GM18951 (cell line): ENCODE results near the gene EVC.

Experiments
- POLR2A ChIP-seq: IDR thresholded peaks from 4 replicates; pipeline ENCODE4 v1.6.1; 2011; ENCODE audit warnings: mild to moderate bottlenecking; ENCODE audit not compliant: insufficient read length, insufficient read depth; ENCODE audit errors: extremely low read depth
- in situ Hi-C: fragments of 300-500 bp; cut with MboI; formaldehyde crosslinking; loops from one replicate; pipeline ENCODE4 v1.12.0; 2022; ENCODE audit warnings: low sequenced_read_pairs, mixed read lengths, inconsistent platforms; ENCODE audit not compliant: unreplicated experiment

EVC gene

GRCh38 chr4:5703831-5704230 lies 7.2 kb upstream of the EVC start:
- TF ChIP-seq POLR2A, result no peak
- in situ Hi-C loops, result no loop called here

DNA sequence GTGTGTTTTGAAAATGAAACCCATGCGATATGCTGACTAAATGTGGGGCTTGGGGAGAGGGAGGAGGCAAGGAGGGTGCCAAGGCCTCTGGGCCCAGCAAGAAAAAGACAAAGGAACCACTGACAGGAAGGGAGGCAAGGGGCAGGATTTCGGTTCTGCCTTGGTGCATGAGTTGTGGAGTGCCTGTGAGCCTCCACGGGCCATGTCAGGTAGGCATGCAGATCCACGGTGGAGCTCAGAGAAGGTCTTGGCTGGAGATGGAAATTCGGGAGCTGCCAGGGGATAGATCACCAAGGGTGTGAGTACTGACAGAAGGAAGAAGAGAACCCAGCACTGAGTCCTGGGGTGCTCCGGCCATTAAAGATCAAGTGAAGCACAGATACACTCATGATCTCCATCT lies 6.7 kb upstream of the EVC start:
- no peak for TF ChIP-seq POLR2A
- in situ Hi-C loops, result no loop called here

GRCh38 chr4:5705647-5706320 lies 5.2 kb upstream of the EVC start:
- in situ Hi-C loops, result no loop called here
- no peak for TF ChIP-seq POLR2A

DNA sequence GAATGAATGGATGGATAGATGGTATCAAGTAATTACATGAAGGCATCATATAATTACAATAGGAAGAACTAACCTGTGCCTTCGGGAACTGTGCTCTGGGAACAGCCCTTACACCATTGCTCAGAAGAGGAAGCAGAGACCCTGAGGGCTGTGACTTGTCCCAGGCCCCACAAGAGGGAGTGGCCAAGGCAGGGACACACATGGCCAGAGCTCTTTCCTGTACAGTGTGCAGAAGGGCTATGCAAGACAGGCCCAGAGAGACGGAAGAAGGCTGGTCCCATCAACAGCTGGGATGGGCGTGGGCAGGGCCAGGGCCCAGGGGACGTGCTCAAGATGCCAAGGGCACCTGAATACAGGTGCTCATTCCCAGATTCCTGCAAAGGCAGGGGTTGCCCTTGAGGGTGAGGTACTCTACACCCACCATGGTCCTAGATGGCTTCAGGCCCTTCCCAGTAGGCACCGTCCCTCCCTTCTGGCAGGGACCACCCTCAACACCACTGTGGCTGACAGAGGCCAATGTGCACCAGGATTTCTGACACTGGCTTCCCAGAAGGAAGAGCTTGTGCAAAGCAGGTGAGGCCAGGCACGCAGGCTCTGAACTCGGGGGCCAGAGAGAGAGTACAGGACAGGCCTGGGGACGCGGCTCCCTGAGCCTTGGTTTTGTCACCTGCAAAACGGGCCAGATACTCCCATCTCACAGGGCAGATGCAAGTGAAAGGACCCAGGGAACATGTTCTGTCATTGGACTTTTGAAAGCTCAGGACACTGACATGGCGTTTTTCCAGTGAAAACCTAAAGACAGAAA lies 4.3 kb upstream of the EVC start:
- in situ Hi-C loops, result no loop called here
- no peak for TF ChIP-seq POLR2A

DNA sequence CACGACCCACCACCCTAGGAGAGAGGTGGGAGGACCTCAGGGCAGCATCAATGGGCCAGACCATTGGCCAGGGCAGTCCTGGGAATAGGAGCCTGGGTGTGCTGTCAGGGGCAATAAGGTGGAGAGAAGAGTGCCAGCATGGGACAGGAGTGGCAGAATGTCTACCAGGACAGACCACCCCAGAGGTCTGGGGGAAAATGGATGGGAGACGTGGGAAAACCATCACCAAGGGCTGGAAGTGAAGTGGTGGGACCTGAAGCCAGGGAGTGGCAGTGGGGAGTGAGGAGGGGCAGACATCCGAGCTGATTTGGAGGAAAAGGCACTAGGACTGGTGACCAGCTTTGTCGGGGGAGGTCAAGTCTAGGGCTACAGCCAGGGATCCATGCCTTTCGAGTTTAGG lies 3.6 kb upstream of the EVC start:
- in situ Hi-C loops, result no loop called here
- TF ChIP-seq POLR2A, result no peak

- TF ChIP-seq POLR2A, result no peak
- in situ Hi-C loops, result no loop called here
Observed at GRCh38 chr4:5707778-5708448, 3.1 kb upstream of the EVC start.

DNA sequence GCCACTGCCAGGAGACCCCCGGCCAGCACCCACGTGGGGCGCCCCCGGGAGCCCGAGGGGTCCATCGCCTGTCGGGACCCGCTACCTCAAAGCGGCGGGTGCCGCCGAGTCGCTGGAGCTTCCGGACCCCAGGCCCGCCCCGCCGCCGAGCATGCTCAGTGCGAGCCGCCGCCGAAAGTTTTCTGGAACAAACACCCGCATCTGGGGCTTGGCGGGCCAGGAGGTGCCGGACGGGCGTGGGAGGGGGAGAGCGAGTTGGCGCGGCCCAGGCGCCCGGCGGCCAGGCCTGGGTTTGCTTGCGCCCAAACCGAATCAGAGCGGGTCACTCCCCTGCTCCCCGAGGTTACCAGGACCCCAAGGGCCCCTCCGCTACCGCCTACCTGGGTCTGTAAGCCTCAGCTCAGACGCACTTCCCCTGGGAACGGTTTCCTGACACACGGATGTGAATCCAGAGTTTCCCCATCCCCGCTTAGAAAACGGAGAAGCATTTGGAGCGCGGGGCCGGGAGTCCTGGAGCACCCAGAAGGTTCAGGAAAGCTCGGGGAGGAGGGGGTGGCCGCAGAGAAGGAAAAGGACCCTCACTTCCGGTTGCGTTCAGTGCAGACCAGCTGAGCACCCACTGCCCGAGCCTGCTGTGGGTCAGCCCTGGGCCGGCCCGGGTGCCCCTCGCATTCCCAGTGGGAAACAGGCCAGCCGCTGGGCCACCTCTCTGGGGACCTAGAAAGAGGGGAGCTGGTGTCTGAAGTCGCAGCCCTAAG lies 2.4 kb upstream of the EVC start, which contains the start of gene EVC2:
Gene EVC2, minus strand, starts transcription at position 111 of the 758 bp plus-strand sequence. Its CDS starts 46 bp downstream, at position 65.
- no peak for TF ChIP-seq POLR2A
- in situ Hi-C loops, result no loop called here

GRCh38 chr4:5709207-5709575 lies 1.8 kb upstream of the EVC start:
- TF ChIP-seq POLR2A, result no peak
- in situ Hi-C loops, result no loop called here

DNA sequence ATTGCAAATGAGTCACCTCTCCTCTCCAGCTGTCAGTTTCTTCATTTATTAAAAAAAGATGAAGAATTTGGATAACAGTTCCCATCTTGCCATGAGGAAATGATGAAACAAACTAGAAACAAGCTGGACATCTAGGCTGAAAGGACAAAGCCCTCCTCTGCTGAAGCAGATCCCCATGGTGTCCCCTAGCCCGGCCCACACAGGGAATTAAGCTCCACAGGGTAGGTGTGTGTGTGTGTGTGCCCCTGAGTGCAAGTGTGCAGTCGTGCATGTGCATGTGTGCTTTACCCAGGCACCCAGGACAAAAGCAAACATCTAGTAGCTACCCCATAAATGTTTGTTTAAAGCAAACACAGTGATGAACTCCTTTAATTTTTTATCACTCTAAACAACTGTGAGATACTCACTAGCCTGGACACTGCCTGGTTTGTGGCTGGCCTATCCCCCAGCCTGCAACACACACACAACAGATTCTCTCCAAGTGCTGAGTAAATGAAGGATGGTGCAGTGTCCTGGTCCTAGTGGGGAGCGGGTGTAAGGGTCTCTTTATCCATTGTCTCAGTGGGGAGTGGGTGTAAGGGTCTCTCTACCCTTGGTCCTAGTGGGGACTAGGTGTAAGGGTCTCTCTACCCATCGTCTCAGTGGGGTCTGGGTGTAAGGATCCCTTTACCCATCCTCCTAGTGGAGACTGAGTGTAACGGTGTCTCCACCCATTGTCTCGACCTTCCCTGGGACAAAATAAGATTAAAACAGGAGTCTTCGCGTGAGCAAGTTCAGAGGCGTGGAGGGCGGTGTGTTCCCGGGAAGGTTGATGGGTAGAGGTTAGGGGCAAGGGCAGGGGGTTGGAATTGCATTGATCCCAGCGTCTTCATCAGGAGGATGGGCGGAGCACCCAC lies 688 bp upstream of the EVC start:
- TF ChIP-seq POLR2A, result no peak
- in situ Hi-C loops, result no loop called here

- TF ChIP-seq POLR2A, result no peak
- in situ Hi-C loops, result no loop called here
Observed at GRCh38 chr4:5711479-5712184, 631 bp downstream of the EVC start.

GRCh38 chr4:5712517-5712916 lies 1.5 kb downstream of the EVC start:
- in situ Hi-C loops, result no loop called here
- no peak for TF ChIP-seq POLR2A

- in situ Hi-C loops, result no loop called here
- no peak for TF ChIP-seq POLR2A
Observed at GRCh38 chr4:5712931-5713330, 1.9 kb downstream of the EVC start.

- TF ChIP-seq POLR2A, result no peak
- in situ Hi-C loops, result no loop called here
Observed at GRCh38 chr4:5713861-5714260, 2.9 kb downstream of the EVC start.
